GM19324 (cell line): Measurements from ENCODE around the gene AKT2.

Experiments used
- ATAC-seq: cut with Tn5 transposase; IDR thresholded peaks from one replicate; pipeline ENCODE4 v1.9.1; 2021; ENCODE audit warnings: mild to moderate bottlenecking, moderate library complexity; ENCODE audit not compliant: unreplicated experiment, low FRiP score

Gene AKT2

GRCh38 chr19:40255619-40256166 is 29.5 kb downstream of the AKT2 start:
- no peak for ATAC-seq

GRCh38 chr19:40254714-40255418 is 30.3 kb downstream of the AKT2 start:
- no peak for ATAC-seq

GRCh38 chr19:40253611-40254092 is 31.5 kb downstream of the AKT2 start:
- no peak for ATAC-seq

- no peak for ATAC-seq
These were observed 32.8 kb downstream of the AKT2 start for GRCh38 chr19:40252395-40252794.

GRCh38 chr19:40251991-40252390 is 33.2 kb downstream of the AKT2 start:
- no peak for ATAC-seq

- no peak for ATAC-seq
These were observed 33.9 kb downstream of the AKT2 start for GRCh38 chr19:40251244-40251643.

GRCh38 chr19:40249781-40250180 is 35.4 kb downstream of the AKT2 start:
- no peak for ATAC-seq

GRCh38 chr19:40249201-40249600 is 35.9 kb downstream of the AKT2 start:
- no peak for ATAC-seq

- no peak for ATAC-seq
These were observed 37.3 kb downstream of the AKT2 start for GRCh38 chr19:40247735-40248262.

- no peak for ATAC-seq
These were observed 38.0 kb downstream of the AKT2 start for GRCh38 chr19:40247178-40247577.

GRCh38 chr19:40246292-40247073 is 38.7 kb downstream of the AKT2 start:
- no peak for ATAC-seq

- no peak for ATAC-seq
These were observed 39.5 kb downstream of the AKT2 start for GRCh38 chr19:40245506-40246128.

GRCh38 chr19:40244579-40245317 is 40.4 kb downstream of the AKT2 start:
- ATAC-seq, result no peak

- no peak for ATAC-seq
These were observed 42.0 kb downstream of the AKT2 start for GRCh38 chr19:40243181-40243580.

- ATAC-seq, result no peak
These were observed 42.7 kb downstream of the AKT2 start for GRCh38 chr19:40242480-40242879.

- ATAC-seq, result no peak
These were observed 43.2 kb downstream of the AKT2 start for GRCh38 chr19:40241809-40242384.

- ATAC-seq, result no peak
These were observed 43.9 kb downstream of the AKT2 start for GRCh38 chr19:40241125-40241808.

- ATAC-seq, result no peak
These were observed 44.8 kb downstream of the AKT2 start for GRCh38 chr19:40240332-40240731.
